Activated CD4-positive, alpha-beta T cell treated with anti-CD3 and anti-CD28 coated beads for 36 hours (primary cell): ENCODE measurements around the gene SLAMF1. TPM values are rescaled to one million over a fixed set of nuclear protein-coding genes. Genes with fewer than 3 reads are reported as not detected.
A peak's percentile ranks its signal among the peaks of the same experiment; 100 is the strongest.
"Not testable (repeated sequence)": the region's sequence is repeated elsewhere in the genome, so short reads cannot be mapped to it uniquely, and the experiment has no call there.

Experiments
- ATAC-seq: fragments of 200-7000 bp; cut with Tn5 transposase; one replicate; pipeline ENCODE4 v1.10.0; 2021; ENCODE audit warnings: mild to moderate bottlenecking, moderate library complexity
- CTCF ChIA-PET: fragments of 350-600 bp; sonication (Branson Sonifier 250); formaldehyde crosslinking; loops from one replicate; lab custom pipeline; 2021; ENCODE audit warnings: antibody characterized with exemption; lab: Charles Lee
- POLR2A ChIA-PET: fragments of 350-600 bp; sonication (Branson Sonifier 250); formaldehyde crosslinking; loops from one replicate; lab custom pipeline; 2021; ENCODE audit warnings: antibody characterized with exemption, inconsistent platforms; lab: Charles Lee
- DNase-seq: peaks from one replicate; pipeline ENCODE4 v3.0.0-alpha.2; 2020
- H3K27ac Mint-ChIP-seq: one replicate; pipeline ENCODE4 v1.8.0; 2021; ENCODE audit warnings: mixed read lengths
- H3K27me3 Mint-ChIP-seq: one replicate; pipeline ENCODE4 v1.8.0; 2021; ENCODE audit warnings: mixed read lengths
- H3K36me3 Mint-ChIP-seq: one replicate; pipeline ENCODE4 v1.8.0; 2021; ENCODE audit warnings: low read depth, mixed read lengths
- H3K4me1 Mint-ChIP-seq: one replicate; pipeline ENCODE4 v1.8.0; 2021; ENCODE audit warnings: mixed read lengths
- H3K4me3 Mint-ChIP-seq: one replicate; pipeline ENCODE4 v1.8.0; 2021; ENCODE audit warnings: mild to moderate bottlenecking, moderate library complexity, mixed read lengths
- H3K9me3 Mint-ChIP-seq: one replicate; pipeline ENCODE4 v1.8.0; 2021; ENCODE audit warnings: low read depth, mixed read lengths
- intact Hi-C, 2 experiments: fragments of 100-400 bp; cut with DNase I in 1 of 2; cut with micrococcal nuclease in 1 of 2; formaldehyde crosslinking; loops; one replicate each; pipeline versions ENCODE4 v1.14.2 to v1.15.1; 2022 to 2024; cut with DNase I, micrococcal nuclease
- total RNA-seq, 2 experiments: library from RNA; stranded (reverse); gene quantifications; one replicate each; pipeline ENCODE4 v1.2.3, GENCODE V29; 2021

Gene SLAMF1
- total RNA-seq, 2 experiments from 2014 or later: 103 to 108 TPM

DNA sequence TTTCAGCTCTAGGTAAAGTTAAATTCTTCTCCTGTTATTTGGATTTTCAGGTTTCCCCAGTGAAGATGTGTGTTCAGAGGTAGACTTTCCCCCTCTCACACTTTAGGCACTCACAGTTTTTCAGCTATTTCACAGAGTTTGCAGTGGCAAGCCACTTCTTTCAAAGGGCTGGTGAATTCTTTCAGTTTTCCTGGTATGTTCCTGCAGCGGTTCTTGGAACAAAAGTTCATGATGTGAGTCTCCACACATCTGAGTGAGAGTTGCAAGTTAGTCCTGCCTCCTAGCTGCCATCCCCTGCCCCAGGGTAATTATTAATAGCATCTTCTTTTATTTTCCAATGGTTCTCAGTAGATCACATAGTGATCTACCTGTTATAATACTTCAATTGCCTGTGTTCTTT lies 40.2 kb downstream of the SLAMF1 start:
- no peak for ATAC-seq

DNA sequence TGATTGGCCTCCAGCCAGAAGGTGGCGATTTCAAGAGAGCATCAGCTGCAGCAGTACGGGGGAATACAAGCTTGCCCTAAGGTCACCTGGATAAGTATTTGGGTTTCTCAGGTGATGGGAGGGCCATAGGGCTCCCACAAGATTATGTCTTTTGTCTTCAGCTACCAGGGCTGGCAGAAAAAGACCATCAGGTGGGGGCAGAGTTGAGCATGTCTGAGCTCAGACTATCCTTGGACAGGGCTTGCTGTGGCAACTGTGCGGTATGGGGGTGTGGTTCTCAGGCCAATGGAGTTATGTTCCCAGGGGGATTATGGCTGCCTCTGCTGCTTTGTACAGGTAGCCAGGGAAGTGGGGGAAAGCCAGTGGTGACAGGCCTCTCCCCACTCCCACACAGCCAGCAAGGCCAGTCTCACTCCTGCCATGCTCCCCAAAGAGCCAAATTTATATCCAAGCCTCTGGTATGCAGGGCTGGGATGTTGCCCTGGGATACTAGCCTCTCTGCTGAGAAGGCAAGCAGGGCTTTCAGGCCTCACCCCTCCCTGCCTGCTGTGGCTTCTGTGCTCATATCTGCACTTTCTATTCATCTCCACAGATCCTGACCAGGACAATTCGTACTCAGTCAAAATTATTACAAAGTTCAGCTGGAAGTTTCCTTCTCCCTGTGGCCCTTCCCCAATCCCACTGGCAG lies 40.9 kb downstream of the SLAMF1 start:
- Mint-ChIP-seq H3K4me3 (no peak overlapping the region), H3K36me3 (peaks cover 58% of the 10 kb centered on the region), H3K9me3 (peaks cover 24% of the 10 kb centered on the region), H3K27ac (peak overlapping the region; percentile 85), H3K27me3 (no peaks in the 10 kb centered on the region), H3K4me1 (peaks cover 50% of the 10 kb centered on the region)
- peak; percentile 39 for DNase-seq
- ChIA-PET POLR2A (interaction anchor here (0.6 to 0.8 kb wide), 2 partner anchors 34 to 66 kb away, joined by 3 read pairs; no protein-coding TSS in a partner anchor), CTCF (interaction anchor here (0.6 to 6.8 kb wide), 31 partner anchors 14 to 254 kb away, joined by 3 to 150 read pairs (median 5); partner anchors contain the start of genes CD84 and SLAMF1)
- ATAC-seq: no peak
- intact Hi-C loops: loop anchor here (2.0 to 5.0 kb wide), 4 partner anchors 27 to 414 kb away; partner anchors contain the start of genes CASQ1 (in 1 of the 2) and CD84 (in 1 of the 2)

More for the DNA sequence above, 40.2 kb downstream of the SLAMF1 start:
- Mint-ChIP-seq H3K27me3 (no peaks in the 10 kb centered on the region), H3K27ac (peak overlapping the region; percentile 85), H3K4me3 (no peak overlapping the region), H3K4me1 (peaks cover 54% of the 10 kb centered on the region), H3K36me3 (peaks cover 61% of the 10 kb centered on the region), H3K9me3 (peaks cover 20% of the 10 kb centered on the region)
- DNase-seq: no peak
- intact Hi-C loops: loop anchor here (1.0 to 5.0 kb wide), 7 partner anchors 56 to 414 kb away; partner anchors contain the start of gene CASQ1 (in 1 of the 2)
- POLR2A ChIA-PET: interaction anchor here (0.9 to 1.4 kb wide), 2 partner anchors 56 to 63 kb away, joined by 6 to 7 read pairs; no protein-coding TSS in a partner anchor
- CTCF ChIA-PET: interaction anchor here (0.7 to 6.8 kb wide), 39 partner anchors 11 to 361 kb away, joined by 3 to 150 read pairs (median 5); partner anchors contain the start of gene CD84

DNA sequence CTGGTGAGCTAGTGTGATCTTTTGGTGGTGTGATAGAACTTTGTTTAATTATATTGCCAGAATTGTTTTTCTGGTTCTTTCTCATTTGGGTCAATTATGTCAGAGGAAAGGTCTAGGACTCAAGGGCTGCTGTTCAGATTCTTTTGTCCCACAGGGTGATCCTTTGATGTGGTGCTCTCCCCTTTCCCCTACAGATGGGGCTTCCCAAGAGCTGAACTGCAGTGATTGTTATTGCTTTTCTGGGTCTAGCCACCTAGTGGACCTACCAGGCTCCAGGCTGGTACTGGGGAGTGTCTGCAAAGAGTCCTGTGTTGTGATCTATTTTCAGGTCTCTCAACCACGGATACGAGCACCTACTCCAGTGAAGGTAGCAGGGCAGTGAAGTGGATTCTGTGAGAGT lies 41.6 kb downstream of the SLAMF1 start:
- POLR2A ChIA-PET: interaction anchor here (0.8 kb wide), 1 partner anchor 65 kb away, joined by 3 read pairs; no protein-coding TSS in a partner anchor
- CTCF ChIA-PET: interaction anchor here (1.0 to 6.8 kb wide), 15 partner anchors 12 to 228 kb away, joined by 3 to 150 read pairs (median 5); partner anchors contain the start of genes CD84 and SLAMF1
- no peak for DNase-seq

GRCh38 chr1:160597705-160598104 lies 49.1 kb downstream of the SLAMF1 start:
- intact Hi-C loops: no loop called here
- H3K27ac Mint-ChIP-seq: no peak overlapping the region
- no peaks in the 10 kb centered on the region for H3K4me1 Mint-ChIP-seq
- H3K9me3 Mint-ChIP-seq: peaks cover 24% of the 10 kb centered on the region
- peaks cover 14% of the 10 kb centered on the region for H3K36me3 Mint-ChIP-seq
- CTCF ChIA-PET: interaction anchor here (0.5 to 1.4 kb wide), 6 partner anchors 10 to 590 kb away, joined by 3 to 4 read pairs (median 3); no protein-coding TSS in a partner anchor
- POLR2A ChIA-PET: no interaction called here
- no peak overlapping the region for H3K4me3 Mint-ChIP-seq
- H3K27me3 Mint-ChIP-seq: no peaks in the 10 kb centered on the region
- no peak for ATAC-seq
- DNase-seq: no peak

More for the DNA sequence above, 41.6 kb downstream of the SLAMF1 start:
- peaks cover 51% of the 10 kb centered on the region for H3K36me3 Mint-ChIP-seq
- no peak overlapping the region for H3K4me3 Mint-ChIP-seq
- H3K4me1 Mint-ChIP-seq: peaks cover 44% of the 10 kb centered on the region
- no peak for ATAC-seq
- peak overlapping the region; percentile 45 for H3K27ac Mint-ChIP-seq
- peaks cover 29% of the 10 kb centered on the region for H3K9me3 Mint-ChIP-seq
- intact Hi-C loops: loop anchor here (2.0 to 5.0 kb wide), 3 partner anchors 26 to 413 kb away; partner anchors contain the start of genes CASQ1 (in 1 of the 2) and CD84 (in 1 of the 2)
- H3K27me3 Mint-ChIP-seq: no peaks in the 10 kb centered on the region

DNA sequence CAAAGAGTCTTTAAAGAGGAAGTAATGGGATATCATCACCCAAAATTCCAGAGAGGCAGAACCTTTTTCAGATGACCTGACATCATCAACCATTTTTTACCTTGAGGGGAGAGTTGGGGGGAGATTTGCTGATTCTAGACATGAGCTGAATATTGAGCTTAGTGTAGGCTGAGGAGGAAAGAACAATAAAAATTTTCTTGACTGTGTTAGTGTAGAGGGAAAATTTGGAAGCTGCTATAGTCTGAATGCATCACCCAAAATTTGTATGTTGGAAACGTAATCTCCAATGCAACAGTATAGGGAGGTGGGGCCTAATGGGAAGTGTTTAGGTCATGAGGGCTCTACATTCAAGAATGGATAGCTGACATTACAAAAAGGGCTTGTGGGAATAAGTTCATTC lies 49.8 kb downstream of the SLAMF1 start:
- H3K4me1 Mint-ChIP-seq: no peaks in the 10 kb centered on the region
- no peak overlapping the region for H3K4me3 Mint-ChIP-seq
- ATAC-seq: no peak
- no peaks in the 10 kb centered on the region for H3K27me3 Mint-ChIP-seq
- intact Hi-C loops: no loop called here
- ChIA-PET POLR2A (no interaction called here), CTCF (interaction anchor here (0.5 to 1.4 kb wide), 5 partner anchors 10 to 447 kb away, joined by 3 to 4 read pairs (median 3); no protein-coding TSS in a partner anchor)
- DNase-seq: no peak
- H3K9me3 Mint-ChIP-seq: peaks cover 24% of the 10 kb centered on the region
- H3K27ac Mint-ChIP-seq: no peak overlapping the region
- peaks cover 14% of the 10 kb centered on the region for H3K36me3 Mint-ChIP-seq

GRCh38 chr1:160590488-160590887 lies 56.4 kb downstream of the SLAMF1 start:
- POLR2A ChIA-PET: no interaction called here
- H3K27me3 Mint-ChIP-seq: no peaks in the 10 kb centered on the region
- no peak overlapping the region for H3K4me3 Mint-ChIP-seq
- H3K36me3 Mint-ChIP-seq: peaks cover 6% of the 10 kb centered on the region
- peaks cover 10% of the 10 kb centered on the region for H3K9me3 Mint-ChIP-seq
- CTCF ChIA-PET: interaction anchor here (0.8 to 1.4 kb wide), 4 partner anchors 14 to 48 kb away, joined by 3 to 4 read pairs (median 3); no protein-coding TSS in a partner anchor
- intact Hi-C loops: no loop called here
- H3K4me1 Mint-ChIP-seq: peaks cover 14% of the 10 kb centered on the region
- no peak overlapping the region for H3K27ac Mint-ChIP-seq
- DNase-seq (no peak), ATAC-seq (peak; percentile 30)

DNA sequence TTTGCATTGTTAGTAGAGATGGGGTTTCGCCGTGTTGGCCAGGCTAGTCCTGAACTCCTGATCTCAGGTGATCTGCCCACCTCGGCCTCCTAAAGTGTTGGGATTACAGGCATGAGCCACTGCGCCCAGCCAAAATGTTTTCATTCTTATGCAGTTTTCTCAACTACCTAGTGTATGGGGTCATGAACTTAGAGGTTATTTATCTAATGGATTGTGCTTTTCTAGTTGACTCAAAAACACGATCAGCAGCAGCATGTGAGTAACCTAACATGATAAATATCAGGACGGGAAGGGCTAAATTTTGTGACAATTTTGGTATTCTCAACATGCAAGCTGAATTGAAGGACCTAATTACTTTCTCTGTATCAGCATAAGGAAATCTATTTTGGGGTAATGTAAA lies 58.4 kb downstream of the SLAMF1 start:
- DNase-seq: no peak
- ChIA-PET CTCF (interaction anchor here (0.9 to 1.3 kb wide), 4 partner anchors 14 to 104 kb away, joined by 3 read pairs; no protein-coding TSS in a partner anchor), POLR2A (no interaction called here)
- no peak overlapping the region for H3K27ac Mint-ChIP-seq
- H3K36me3 Mint-ChIP-seq: peaks cover 2% of the 10 kb centered on the region
- peaks cover 2% of the 10 kb centered on the region for H3K9me3 Mint-ChIP-seq
- no peak overlapping the region for H3K4me3 Mint-ChIP-seq
- ATAC-seq: no peak
- H3K4me1 Mint-ChIP-seq: peaks cover 26% of the 10 kb centered on the region
- intact Hi-C loops: no loop called here
- H3K27me3 Mint-ChIP-seq: no peaks in the 10 kb centered on the region

DNA sequence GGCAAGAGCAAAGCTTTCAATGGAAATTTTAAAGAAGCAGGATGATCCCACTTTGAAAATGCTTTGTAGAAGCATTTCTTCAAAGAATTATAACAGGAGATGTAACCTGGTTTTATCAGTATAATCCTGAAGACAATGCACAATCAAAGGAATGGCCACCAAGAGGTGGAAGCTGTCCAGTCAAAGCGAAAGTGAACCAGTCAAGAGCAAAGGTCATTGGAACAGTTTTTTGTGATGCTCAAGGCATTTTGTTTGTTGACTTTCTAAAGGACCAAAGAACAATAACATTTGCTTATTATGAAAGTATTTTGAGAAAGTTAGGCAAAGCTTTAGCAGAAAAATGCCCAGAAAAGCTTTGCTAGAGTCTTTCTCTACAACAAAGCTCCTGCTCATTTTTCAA lies 62.1 kb downstream of the SLAMF1 start:
- H3K9me3 Mint-ChIP-seq: peaks cover 6% of the 10 kb centered on the region
- POLR2A ChIA-PET: interaction anchor here (0.6 kb wide), 1 partner anchor 97 kb away, joined by 3 read pairs; no protein-coding TSS in a partner anchor
- peak overlapping the region; percentile 30 for H3K27ac Mint-ChIP-seq
- ATAC-seq (no peak), DNase-seq (no peak)
- H3K4me1 Mint-ChIP-seq: peaks cover 47% of the 10 kb centered on the region
- H3K36me3 Mint-ChIP-seq: peaks cover 8% of the 10 kb centered on the region
- no peaks in the 10 kb centered on the region for H3K27me3 Mint-ChIP-seq
- no peak overlapping the region for H3K4me3 Mint-ChIP-seq
- intact Hi-C loops: loop anchor here in 1 of 2 experiments (1.0 kb wide), 1 partner anchor 31 kb away; no protein-coding TSS in a partner anchor
- CTCF ChIA-PET: interaction anchor here (1.2 to 2.6 kb wide), 8 partner anchors 9 to 74 kb away, joined by 3 to 7 read pairs (median 3); no protein-coding TSS in a partner anchor

GRCh38 chr1:160582976-160583375 lies 63.9 kb downstream of the SLAMF1 start:
- DNase-seq, intact Hi-C loops, ATAC-seq, H3K27ac Mint-ChIP-seq, POLR2A ChIA-PET, H3K9me3 Mint-ChIP-seq, H3K4me3 Mint-ChIP-seq, H3K27me3 Mint-ChIP-seq, H3K36me3 Mint-ChIP-seq: not testable (repeated sequence)
- CTCF ChIA-PET: interaction anchor here (0.8 to 2.6 kb wide), 2 partner anchors 10 to 34 kb away, joined by 3 to 7 read pairs; no protein-coding TSS in a partner anchor
- peaks cover 54% of the 10 kb centered on the region for H3K4me1 Mint-ChIP-seq

- intact Hi-C loops: loop anchor here in 1 of 2 experiments (2.0 kb wide), 1 partner anchor 31 kb away; no protein-coding TSS in a partner anchor
- CTCF ChIA-PET: interaction anchor here (1.5 to 4.8 kb wide), 2 partner anchors 25 to 38 kb away, joined by 3 to 45 read pairs; no protein-coding TSS in a partner anchor
- POLR2A ChIA-PET: no interaction called here
Measured at GRCh38 chr1:160581961-160582360, 64.9 kb downstream of the SLAMF1 start.

More at GRCh38 chr1:160581961-160582360, 64.9 kb downstream of the SLAMF1 start:
- ATAC-seq (no peak), DNase-seq (no peak)
- Mint-ChIP-seq H3K4me3 (no peak overlapping the region), H3K27me3 (no peaks in the 10 kb centered on the region), H3K27ac (peak overlapping the region; percentile 26), H3K9me3 (peaks cover 7% of the 10 kb centered on the region), H3K36me3 (peaks cover 8% of the 10 kb centered on the region), H3K4me1 (peaks cover 64% of the 10 kb centered on the region)
